Left ventricle myocardium inferior (tissue), 1 donor: ENCODE measurements around the gene BCAR1. TPM values are rescaled to one million over a fixed set of nuclear protein-coding genes. Genes with fewer than 3 reads are reported as not detected.
"Not testable (repeated sequence)": the region's sequence is repeated elsewhere in the genome, so short reads cannot be mapped to it uniquely, and the experiment has no call there.

ENCODE experiments used
- DNase-seq: peaks from one replicate; pipeline ENCODE4 v3.0.0-alpha.2; 2020
- H3K27ac ChIP-seq: fragments of 200-600 bp; replicated peaks from 2 replicates; pipeline ENCODE4 v1.8.0; 2021
- H3K27me3 ChIP-seq: fragments of 200-600 bp; 2 replicates; pipeline ENCODE4 v1.8.0; 2021; ENCODE audit warnings: low read depth
- H3K36me3 ChIP-seq: fragments of 200-600 bp; 2 replicates; pipeline ENCODE4 v1.8.0; 2021
- H3K4me1 ChIP-seq: fragments of 200-600 bp; 2 replicates; pipeline ENCODE4 v1.8.0; 2021
- H3K4me3 ChIP-seq: fragments of 200-600 bp; 2 replicates; pipeline ENCODE4 v1.8.0; 2021; ENCODE audit warnings: mild to moderate bottlenecking, moderate library complexity
- H3K9me3 ChIP-seq: fragments of 200-600 bp; replicated peaks from 2 replicates; pipeline ENCODE4 v1.8.0; 2021
- intact Hi-C: fragments of 100-400 bp; cut with micrococcal nuclease; formaldehyde crosslinking; loops from one replicate; pipeline ENCODE4 v1.11.0; 2022
- total RNA-seq: library from RNA; stranded (reverse); fragmentation: NEBNext Ultra II Directional; extraction: Animal tissue kit (Norgen Biotek cat#: 25700); gene quantifications from one replicate; pipeline ENCODE4 v1.2.1, GENCODE V29; 2021
- TF ChIP-seq, protein P1 (sequence below): fragments of 200-600 bp; IDR thresholded peaks from 2 replicates; pipeline ENCODE4 v1.8.0; 2021; ENCODE audit warnings: antibody characterized with exemption, mild to moderate bottlenecking, borderline replicate concordance
- donor health status: DM: no; HTN: yes; CAD: no; lungs with severe emphysema.

BCAR1 gene
- total RNA-seq, 1 donor from 2014 or later: 82.8 TPM

DNA sequence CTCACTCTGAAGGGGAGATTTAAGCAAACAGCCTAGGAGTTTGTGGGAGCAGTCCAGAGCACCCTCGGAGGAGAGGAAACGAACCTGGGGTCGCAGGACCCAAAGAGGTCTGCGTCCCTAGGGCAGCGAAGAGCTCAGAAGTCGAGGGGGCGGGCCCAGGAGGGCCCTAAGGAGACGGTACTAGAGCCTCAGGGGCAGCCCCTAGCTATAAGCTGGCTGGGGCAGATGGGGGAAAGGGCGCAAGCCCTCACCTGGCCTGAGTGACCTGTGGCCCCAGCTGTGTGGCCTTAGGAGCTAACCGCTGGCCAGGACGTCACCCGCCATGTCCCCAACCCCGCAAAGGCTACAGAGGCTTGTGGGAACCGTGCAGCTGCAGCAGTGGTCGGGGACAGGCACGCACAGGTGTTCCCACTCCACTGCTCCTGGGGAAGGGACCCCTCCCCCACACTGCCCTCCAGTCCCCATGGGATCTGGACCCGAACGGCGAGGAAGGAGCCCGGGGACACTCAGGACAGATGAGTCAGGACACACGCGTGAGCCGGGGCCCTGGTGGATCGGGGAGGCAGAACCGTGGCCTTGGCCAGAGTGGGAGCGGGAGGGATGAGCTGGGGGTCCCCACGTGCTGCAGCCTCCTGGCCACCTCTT lies 42.4 kb downstream of the BCAR1 start:
- no peaks in the 10 kb centered on the region for H3K9me3 ChIP-seq
- intact Hi-C loops: no loop called here
- no peak overlapping the region for H3K27ac ChIP-seq
- peaks cover 12% of the 10 kb centered on the region for H3K27me3 ChIP-seq
- no peak for DNase-seq
- H3K36me3 ChIP-seq: no peaks in the 10 kb centered on the region
- no peak overlapping the region for H3K4me3 ChIP-seq
- no peaks in the 10 kb centered on the region for H3K4me1 ChIP-seq
- TF ChIP-seq, protein P1, sequence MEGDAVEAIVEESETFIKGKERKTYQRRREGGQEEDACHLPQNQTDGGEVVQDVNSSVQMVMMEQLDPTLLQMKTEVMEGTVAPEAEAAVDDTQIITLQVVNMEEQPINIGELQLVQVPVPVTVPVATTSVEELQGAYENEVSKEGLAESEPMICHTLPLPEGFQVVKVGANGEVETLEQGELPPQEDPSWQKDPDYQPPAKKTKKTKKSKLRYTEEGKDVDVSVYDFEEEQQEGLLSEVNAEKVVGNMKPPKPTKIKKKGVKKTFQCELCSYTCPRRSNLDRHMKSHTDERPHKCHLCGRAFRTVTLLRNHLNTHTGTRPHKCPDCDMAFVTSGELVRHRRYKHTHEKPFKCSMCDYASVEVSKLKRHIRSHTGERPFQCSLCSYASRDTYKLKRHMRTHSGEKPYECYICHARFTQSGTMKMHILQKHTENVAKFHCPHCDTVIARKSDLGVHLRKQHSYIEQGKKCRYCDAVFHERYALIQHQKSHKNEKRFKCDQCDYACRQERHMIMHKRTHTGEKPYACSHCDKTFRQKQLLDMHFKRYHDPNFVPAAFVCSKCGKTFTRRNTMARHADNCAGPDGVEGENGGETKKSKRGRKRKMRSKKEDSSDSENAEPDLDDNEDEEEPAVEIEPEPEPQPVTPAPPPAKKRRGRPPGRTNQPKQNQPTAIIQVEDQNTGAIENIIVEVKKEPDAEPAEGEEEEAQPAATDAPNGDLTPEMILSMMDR: no peak

DNA sequence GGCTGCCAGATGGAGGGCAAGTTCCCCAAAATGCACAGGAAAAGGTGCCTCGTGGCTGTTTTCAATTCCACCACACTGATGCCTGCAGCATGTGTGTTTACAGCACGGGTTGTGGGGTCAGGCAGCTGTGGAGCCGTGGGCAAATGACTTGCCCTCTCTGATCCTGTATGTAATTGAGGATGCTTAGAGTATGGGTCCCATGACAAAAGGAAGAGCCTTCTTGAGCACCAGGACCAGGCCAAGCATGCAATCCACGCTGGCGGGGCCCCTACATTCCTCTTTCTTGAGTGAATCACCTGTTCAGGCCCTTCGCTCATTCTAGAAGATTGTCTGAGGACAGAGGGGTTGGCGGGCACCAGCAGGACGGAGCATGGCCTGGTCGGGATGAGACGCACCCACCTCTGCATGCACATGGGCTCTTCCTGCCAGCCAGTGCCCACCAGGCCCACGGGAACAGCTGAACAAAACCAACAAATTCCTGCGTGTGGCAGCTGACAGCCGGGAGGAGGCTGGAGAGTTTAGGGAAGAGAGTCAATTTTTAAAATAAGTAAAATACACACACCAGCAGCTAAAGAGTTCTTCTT lies 43.1 kb downstream of the BCAR1 start:
- H3K36me3 ChIP-seq: no peaks in the 10 kb centered on the region
- no peak for DNase-seq
- TF ChIP-seq, protein P1: no peak
- intact Hi-C loops: no loop called here
- H3K4me3 ChIP-seq: no peak overlapping the region
- H3K27ac ChIP-seq: no peak overlapping the region
- peaks cover 12% of the 10 kb centered on the region for H3K27me3 ChIP-seq
- no peaks in the 10 kb centered on the region for H3K4me1 ChIP-seq
- H3K9me3 ChIP-seq: no peaks in the 10 kb centered on the region

DNA sequence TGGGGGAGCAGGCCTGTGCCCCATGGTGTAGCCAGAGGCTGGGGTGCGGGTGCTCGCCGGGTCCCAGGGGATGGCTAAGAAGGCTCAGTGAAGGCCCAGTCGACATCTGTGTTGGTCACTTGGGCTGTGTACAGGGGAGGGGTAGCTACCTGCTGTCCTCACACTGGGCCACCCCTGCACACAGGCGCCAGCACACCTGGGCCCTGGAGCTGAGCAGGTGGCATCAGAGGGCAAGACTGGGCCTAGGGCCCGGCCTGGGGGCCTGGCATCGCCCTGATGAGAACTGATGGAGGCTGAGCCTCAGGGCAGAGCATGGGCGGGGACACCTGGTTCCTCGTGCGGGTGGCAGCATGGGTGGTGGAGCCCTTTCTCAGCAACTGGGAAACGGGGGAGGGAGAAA lies 43.6 kb downstream of the BCAR1 start:
- H3K27me3 ChIP-seq: peaks cover 12% of the 10 kb centered on the region
- TF ChIP-seq, protein P1: no peak
- intact Hi-C loops: loop anchor here (2.0 kb wide), 1 partner anchor 17 kb away; no protein-coding TSS in a partner anchor
- no peak for DNase-seq
- no peak overlapping the region for H3K4me3 ChIP-seq
- no peaks in the 10 kb centered on the region for H3K9me3 ChIP-seq
- no peak overlapping the region for H3K27ac ChIP-seq
- no peaks in the 10 kb centered on the region for H3K36me3 ChIP-seq
- H3K4me1 ChIP-seq: no peaks in the 10 kb centered on the region

DNA sequence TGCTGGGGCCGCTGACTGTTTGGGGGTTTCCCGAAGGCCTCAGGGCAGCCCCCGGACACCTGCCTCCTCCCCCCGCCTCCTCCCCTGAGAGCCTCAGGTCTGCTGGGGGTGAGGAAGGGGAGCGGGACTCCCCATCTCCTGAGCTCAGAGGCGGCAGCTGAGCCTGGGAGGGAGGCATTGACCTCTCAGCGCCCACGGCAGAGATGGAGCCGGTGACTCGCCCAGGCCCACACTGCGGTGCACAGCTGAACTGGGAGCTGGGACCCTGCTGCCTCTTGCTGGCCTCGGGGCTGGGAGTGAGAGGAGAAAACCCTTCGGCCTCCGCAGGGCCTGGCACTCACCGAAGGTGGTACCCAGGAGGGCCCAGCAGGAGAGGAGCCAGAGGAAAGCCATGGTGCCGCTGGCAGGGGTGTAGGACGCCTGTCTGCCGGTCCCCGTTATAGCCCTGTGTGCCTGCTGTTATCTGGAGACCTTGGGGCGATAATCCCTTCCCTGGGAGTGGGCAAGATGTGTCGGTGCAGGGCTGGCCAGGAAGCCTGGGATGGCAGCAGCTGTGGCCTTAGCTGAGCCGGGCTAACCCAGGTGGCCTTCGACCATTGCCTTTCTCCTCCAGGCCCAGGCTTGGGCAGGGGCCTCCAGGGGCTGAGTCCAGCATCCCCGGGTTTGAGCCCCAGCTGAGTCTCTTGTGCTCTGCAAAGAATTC lies 44.5 kb downstream of the BCAR1 start, which contains the start of gene CTRB2:
TSS of gene CTRB2 (minus strand) at position 413 of the 703 bp plus-strand sequence. CDS start at position 393, 20 bp downstream.
- intact Hi-C loops: loop anchor here (2.0 kb wide), 1 partner anchor 18 kb away; no protein-coding TSS in a partner anchor
- Histone ChIP-seq H3K27ac (no peak within 1 kb of the TSS), H3K9me3 (no peaks in the 10 kb centered on the region), H3K4me3 (no peak within 1 kb of the TSS), H3K27me3 (peaks cover 12% of the 10 kb centered on the region), H3K4me1 (no peaks in the 10 kb centered on the region), H3K36me3 (no peaks in the 10 kb centered on the region)
- no peak for DNase-seq
- TF ChIP-seq, protein P1: no peak

DNA sequence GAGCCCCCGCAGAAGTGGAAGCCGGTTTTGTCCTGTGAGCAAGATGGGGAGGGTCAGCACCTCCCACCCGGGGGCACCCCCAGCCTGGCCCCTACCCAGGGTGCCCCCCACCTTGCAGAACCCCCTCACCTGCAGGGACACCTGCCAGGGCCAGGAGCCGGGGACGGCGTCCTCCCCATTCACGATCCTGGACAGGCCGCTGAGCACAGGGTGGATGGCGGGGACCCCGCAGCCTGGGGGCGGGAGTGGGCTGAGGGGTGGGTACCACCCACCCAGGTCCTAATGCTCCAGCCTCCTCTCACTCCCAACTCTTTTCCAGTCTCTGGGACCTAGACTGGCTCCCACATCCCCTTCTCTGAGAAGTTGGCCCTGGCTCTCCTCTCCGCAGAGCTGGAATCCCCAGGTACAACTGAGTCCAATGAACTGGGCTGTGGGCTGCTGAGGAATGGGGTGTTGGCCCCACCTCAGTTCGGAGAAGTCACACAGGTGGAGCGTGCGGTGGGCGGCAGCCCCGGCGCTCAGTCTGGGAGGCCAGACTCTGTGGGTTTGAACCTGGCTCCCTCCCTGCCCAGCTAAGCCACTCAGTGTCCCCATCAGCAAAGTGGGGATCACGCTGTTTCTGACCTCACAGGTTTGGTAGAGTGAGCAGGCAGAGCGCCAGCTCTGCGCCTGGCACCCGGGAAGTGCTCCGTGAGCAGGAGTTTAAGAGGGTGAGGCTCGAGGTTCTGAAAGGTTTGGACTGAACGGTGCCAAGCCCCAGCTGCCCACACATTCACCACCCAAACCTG lies 45.3 kb downstream of the BCAR1 start:
- intact Hi-C loops: loop anchor here (2.0 kb wide), 1 partner anchor 19 kb away; no protein-coding TSS in a partner anchor
- not testable (repeated sequence) for H3K27ac ChIP-seq, H3K4me3 ChIP-seq, H3K36me3 ChIP-seq, H3K9me3 ChIP-seq, H3K4me1 ChIP-seq, DNase-seq
- H3K27me3 ChIP-seq: peaks cover 12% of the 10 kb centered on the region

DNA sequence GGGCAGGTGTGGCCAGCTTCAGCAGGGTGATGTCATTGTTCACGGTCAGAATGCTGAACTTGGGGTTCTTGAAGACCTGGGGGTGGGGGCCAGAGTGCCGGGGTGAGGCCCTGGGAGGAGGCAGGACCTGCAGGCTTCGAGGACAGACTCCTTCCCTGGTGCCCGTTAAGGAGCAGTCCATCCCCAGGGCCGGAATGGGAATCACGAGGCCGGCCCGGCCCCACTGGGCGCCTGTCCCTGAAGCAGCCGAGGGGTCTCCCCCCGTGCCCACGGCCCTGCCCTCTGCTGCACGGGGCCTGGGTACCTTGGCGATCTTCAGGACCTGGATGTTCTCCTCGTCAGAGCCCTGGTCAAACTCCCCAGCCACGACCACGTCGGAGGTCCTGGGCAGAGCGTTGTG lies 46.0 kb downstream of the BCAR1 start:
- not testable (repeated sequence) for H3K4me3 ChIP-seq

DNA sequence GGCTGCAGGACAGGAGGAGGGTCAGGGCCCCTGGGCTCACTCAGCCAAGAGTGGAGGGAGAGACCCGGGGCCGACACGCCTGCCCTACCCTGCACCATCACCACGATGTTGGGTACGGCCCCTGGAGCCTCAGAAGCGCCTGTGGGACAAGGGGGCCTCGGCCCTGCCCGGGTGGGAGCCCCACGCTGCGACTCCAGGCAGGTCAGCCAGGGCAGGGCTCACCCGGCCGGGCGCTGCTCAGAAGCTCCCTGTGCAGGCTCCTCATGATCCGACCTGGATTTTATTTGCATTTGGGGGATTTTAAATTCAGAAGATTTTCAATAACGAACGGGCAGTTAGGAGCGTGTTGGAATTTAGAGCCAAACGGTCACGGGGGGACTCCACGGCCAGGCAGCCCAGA lies 46.5 kb downstream of the BCAR1 start:
- H3K36me3 ChIP-seq, intact Hi-C loops, H3K27ac ChIP-seq, DNase-seq, H3K4me1 ChIP-seq, H3K4me3 ChIP-seq, H3K9me3 ChIP-seq: not testable (repeated sequence)
- peaks cover 12% of the 10 kb centered on the region for H3K27me3 ChIP-seq

More for the DNA sequence above, 46.0 kb downstream of the BCAR1 start:
- intact Hi-C loops, H3K4me1 ChIP-seq, H3K27ac ChIP-seq, H3K36me3 ChIP-seq, H3K9me3 ChIP-seq, DNase-seq: not testable (repeated sequence)
- peaks cover 12% of the 10 kb centered on the region for H3K27me3 ChIP-seq
